HepG2 (cell line): ENCODE measurements around the gene TWIST2. TPM values are rescaled to one million over a fixed set of nuclear protein-coding genes. Genes with fewer than 3 reads are reported as not detected.

Source experiments
- CSRNP2 ChIP-seq: sonication (generic); formaldehyde crosslinking; conservative IDR thresholded peaks from 2 replicates; pipeline ENCODE4 v1.8.0; 2022; ENCODE audit warnings: low read depth, missing genetic modification reagents
- ZNF407 ChIP-seq: sonication (generic); formaldehyde crosslinking; IDR thresholded peaks from one replicate; pipeline ENCODE4 v1.5.1; 2020; ENCODE audit warnings: mild to moderate bottlenecking, missing genetic modification reagents; ENCODE audit errors: not compliant biosample characterization
- polyA plus RNA-seq, 8 experiments: library from polyadenylated mRNA; depleted of rRNA in 3 of 8; stranded (reverse) in 7 of 8; unstranded in 1 of 8; fragments of >200 nt; fragmentation: Illumina TruSeq in 4 of 8; extraction: Trizol in 4 of 8; gene quantifications; 2 replicates each; pipeline versions ENCODE4 v1.2.1 to v1.2.3, GENCODE V29; 2011 to 2016; ENCODE audit warnings: low read depth in 4 of 8, missing spikeins in 1 of 8, mixed read lengths in 1 of 8; ENCODE audit not compliant: insufficient read depth in 1 of 8
- total RNA-seq, 5 experiments: library from RNA; depleted of rRNA; stranded (reverse); fragments of >200 nt; fragmentation: Illumina TruSeq; extraction: Trizol; gene quantifications; 2 replicates each; pipeline ENCODE4 v1.2.3, GENCODE V29; 2016; ENCODE audit warnings: low read depth in 1 of 5

Gene TWIST2
- total and polyA plus RNA-seq, 2 of the 13 experiments (the other 11 are each of a cell fraction or from before 2014, with no cell fraction given) = 0.08 to 0.11 TPM

- no peak for TF ChIP-seq CSRNP2
- TF ChIP-seq ZNF407 = no peak
Measured at GRCh38 chr2:238921681-238922319, 73.9 kb downstream of the TWIST2 start (continued).
